Coronary artery (tissue), 2 donors: Measurements from ENCODE around the gene UBL4A.

Experiments used
- DNase-seq: peaks from one replicate; pipeline ENCODE4 v3.0.0-alpha.2; 2017; ENCODE audit warnings: low spot score
- H3K27ac ChIP-seq, 2 donors: fragments of 200-600 bp; sonication (generic); one replicate each; pipeline ENCODE4 v1.5.1; 2016 to 2019
- H3K4me3 ChIP-seq: fragments of 200-600 bp; sonication (generic); 2 replicates; pipeline ENCODE4 v1.5.1; 2016; ENCODE audit warnings: mild to moderate bottlenecking, moderate library complexity
- TF ChIP-seq, protein P1 (sequence below): fragments of 200-600 bp; sonication (generic); IDR thresholded peaks from one replicate; pipeline ENCODE4 v1.5.1; 2019; ENCODE audit warnings: antibody characterized with exemption

UBL4A gene

DNA sequence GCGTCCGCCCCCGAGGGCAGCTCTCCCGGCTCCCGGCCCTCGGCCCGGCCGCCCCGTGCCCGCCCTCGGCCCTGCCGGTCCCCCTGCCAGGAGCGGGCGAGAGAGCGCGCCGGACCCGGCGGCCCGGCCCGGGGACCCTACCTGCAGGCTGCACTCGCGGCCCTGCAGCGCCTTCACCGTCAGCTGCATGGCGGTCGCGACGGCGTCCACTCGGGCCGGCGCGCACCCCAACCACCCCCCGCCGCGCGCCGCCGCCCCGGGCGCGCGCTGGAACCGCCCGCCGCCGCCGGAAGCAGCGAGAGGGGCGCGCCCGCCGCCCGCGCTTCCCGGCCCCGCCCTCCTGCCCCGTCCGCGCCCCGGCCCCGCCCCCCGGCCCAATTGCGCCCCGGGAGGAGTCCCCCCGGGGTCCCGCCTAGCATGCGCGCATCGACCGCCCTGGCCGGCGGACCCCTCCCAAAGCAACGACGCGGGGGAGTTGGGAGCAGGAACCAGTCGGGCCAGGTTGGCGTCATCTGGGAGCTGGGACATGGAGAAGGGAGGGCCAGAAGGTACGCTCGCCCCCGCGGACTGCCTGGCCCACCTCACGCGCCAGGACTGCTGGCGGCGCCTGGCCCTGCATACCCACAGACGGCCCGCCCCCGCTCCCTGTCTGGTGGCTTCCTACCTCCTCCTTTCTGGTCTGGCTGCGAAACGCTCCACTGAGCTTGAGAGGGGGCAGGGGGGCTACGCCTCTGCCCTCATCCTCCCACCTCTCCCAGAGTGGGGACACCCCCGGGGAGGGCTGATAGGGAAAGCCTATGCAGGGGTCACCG is at the start of gene UBL4A:
Gene UBL4A (minus strand): TSS at position 220 of the 812 bp plus-strand sequence. CDS start 31 bp downstream, at position 189.
- Histone ChIP-seq H3K4me3 (peak within 1 kb of the TSS; percentile 85), H3K27ac (peak within 1 kb of the TSS; percentile 63 to 90)
- TF ChIP-seq, protein P1, sequence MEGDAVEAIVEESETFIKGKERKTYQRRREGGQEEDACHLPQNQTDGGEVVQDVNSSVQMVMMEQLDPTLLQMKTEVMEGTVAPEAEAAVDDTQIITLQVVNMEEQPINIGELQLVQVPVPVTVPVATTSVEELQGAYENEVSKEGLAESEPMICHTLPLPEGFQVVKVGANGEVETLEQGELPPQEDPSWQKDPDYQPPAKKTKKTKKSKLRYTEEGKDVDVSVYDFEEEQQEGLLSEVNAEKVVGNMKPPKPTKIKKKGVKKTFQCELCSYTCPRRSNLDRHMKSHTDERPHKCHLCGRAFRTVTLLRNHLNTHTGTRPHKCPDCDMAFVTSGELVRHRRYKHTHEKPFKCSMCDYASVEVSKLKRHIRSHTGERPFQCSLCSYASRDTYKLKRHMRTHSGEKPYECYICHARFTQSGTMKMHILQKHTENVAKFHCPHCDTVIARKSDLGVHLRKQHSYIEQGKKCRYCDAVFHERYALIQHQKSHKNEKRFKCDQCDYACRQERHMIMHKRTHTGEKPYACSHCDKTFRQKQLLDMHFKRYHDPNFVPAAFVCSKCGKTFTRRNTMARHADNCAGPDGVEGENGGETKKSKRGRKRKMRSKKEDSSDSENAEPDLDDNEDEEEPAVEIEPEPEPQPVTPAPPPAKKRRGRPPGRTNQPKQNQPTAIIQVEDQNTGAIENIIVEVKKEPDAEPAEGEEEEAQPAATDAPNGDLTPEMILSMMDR: no peak
- DNase-seq: no peak

DNA sequence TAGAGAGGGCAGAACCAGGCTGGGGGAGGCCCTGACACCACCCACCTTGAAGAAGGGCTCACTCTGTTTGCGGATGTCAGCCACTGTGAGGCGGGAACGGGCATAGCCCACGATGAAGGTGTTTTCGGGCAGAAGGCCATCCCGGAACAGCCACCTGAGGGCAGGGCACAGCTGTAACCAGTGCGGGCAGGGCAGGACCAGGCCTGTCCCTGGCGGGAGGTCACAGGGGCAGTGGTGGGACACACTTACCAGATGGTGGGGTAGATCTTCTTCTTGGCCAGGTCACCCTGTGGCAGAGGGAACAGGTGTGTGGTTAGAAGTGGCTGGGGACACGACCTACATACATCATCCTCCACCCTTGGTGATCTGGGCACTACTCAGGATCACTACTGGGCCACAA is 49.5 kb upstream of the UBL4A start:
- H3K27ac ChIP-seq: no peak overlapping the region
- DNase-seq: no peak
- no peak overlapping the region for H3K4me3 ChIP-seq
- TF ChIP-seq, protein P1: no peak

DNA sequence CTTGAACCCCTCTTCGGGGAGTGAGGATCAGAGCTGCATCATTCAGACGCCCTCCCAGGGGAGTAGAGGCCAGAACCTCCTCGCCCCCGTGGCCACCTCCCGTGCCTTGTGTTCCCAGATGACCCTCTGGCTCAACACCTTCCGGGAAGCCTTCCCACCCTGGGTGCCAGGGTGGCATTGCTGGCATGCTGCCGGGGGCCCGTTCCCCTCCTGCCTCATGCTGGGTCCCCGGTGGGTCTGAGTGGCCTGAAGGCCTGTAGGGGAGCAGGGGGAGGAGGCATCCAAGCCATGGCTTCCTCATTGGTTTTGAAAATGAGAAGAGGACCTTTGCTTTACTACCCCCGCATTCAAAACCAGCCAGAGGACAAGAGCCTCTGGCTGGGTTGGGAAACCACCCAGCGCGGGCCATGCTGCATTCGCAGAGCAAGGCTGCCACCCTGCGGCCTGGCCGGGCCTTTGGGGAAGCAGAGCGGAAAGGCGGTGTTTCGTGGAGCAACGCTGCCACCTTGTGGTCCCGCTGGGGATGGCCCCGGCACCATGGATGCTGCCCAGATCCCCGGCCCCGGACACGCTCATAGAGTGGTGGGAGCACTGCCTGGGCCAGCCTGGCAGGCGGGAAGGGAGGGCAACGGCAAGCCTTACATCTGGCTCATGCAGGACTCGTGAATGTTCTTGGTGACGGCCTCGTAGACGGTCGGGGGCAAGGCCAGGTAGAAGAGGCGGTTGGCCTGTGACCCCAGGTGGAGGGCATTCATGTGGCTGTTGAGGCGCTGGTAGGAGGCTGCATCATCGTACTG is 48.3 kb upstream of the UBL4A start:
- no peak overlapping the region for H3K4me3 ChIP-seq
- TF ChIP-seq, protein P1: peak; percentile 99
- DNase-seq: peak; percentile 89
- H3K27ac ChIP-seq: peak overlapping the region in 1 of 2 donors; percentile 67

DNA sequence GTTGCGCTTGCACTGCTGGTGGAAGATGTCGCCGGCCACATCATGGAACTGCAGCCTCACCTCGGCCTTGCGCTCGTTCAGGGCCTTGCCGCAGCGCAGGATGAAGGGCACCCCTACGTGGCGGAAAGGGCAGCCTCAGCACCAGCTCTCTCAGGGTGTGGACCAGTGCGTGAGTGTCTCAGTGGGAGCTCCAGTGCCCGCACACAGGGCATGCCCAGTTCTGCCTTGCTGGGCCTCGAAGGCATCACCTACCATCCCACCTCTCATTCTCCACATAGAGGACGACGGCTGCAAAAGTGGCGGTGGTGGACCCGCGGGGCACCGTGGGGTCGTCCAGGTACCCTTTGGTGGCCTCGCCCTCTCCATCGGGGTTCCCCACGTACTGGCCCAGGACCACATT is 46.3 kb upstream of the UBL4A start:
- Histone ChIP-seq H3K27ac (no peak overlapping the region), H3K4me3 (no peak overlapping the region)
- TF ChIP-seq, protein P1: no peak
- no peak for DNase-seq

DNA sequence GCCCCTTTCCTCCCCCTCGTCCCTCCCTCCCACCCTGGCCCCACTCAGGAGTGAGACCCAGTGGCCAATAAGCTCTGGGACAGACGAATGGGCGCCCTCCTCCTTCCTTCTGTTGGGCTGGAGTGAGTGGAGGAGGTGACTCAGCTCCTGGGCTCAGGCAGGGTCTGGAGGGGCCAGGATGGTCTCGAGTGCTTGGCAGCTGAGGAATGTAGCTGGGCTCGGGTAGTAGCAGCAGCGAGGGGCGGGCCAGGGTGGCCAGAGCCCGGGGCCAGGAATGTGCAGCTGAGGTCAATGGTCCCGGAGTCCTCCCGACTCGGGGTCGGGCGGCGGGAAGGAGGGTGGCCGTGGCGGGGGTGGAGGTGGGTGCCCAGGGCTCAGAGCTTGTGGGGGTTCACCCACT is 45.2 kb upstream of the UBL4A start:
- peak; percentile 86 for DNase-seq
- H3K4me3 ChIP-seq: no peak overlapping the region
- H3K27ac ChIP-seq: peak overlapping the region; percentile 36 to 86
- TF ChIP-seq, protein P1: no peak

DNA sequence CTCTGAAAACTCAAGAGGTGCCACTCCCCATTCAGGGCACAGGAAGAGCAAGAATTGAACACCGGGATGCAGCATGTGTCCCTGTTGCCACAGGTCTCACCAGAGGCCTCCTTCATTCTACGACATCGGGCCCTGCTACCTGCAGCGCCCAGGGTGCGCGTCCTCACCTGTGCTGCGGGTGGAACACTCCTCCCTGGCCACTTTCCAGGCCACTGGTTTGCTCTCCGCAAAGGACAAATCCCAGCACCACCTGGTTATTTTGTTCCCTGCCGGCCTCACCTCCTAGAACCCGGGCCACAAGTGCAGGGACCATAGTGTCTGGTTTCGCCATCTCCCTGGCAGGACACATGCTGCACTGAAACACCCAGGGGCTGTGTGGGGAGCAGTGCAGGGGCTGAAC is 43.9 kb upstream of the UBL4A start:
- no peak for DNase-seq
- TF ChIP-seq, protein P1: no peak
- Histone ChIP-seq H3K27ac (peak overlapping the region in 1 of 2 donors; percentile 86), H3K4me3 (no peak overlapping the region)
